Hematopoietic multipotent progenitor cell treated with erythropoietin and hydrocortisone succinate and interleukin-3 and kit ligand, for 8 days (in vitro differentiated cells): ENCODE data around the gene KIF16B.
"Not testable (repeated sequence)": the region's sequence is repeated elsewhere in the genome, so short reads cannot be mapped to it uniquely, and the experiment has no call there.

Source experiments
- DNase-seq: peaks from one replicate; pipeline ENCODE4 v3.0.0-alpha.2; 2015

The KIF16B gene

GRCh38 chr20:16280219-16280618, 293.0 kb downstream of the KIF16B start:
- DNase-seq: no peak

GRCh38 chr20:16279320-16279719, 293.9 kb downstream of the KIF16B start:
- DNase-seq: no peak

GRCh38 chr20:16273812-16274555, 299.3 kb downstream of the KIF16B start:
- DNase-seq: no peak

- no peak for DNase-seq
These were observed 300.4 kb downstream of the KIF16B start for GRCh38 chr20:16272780-16273360.

GRCh38 chr20:16271450-16271849, 301.8 kb downstream of the KIF16B start:
- DNase-seq: no peak

GRCh38 chr20:16270989-16271388, 302.3 kb downstream of the KIF16B start:
- no peak for DNase-seq

GRCh38 chr20:16270314-16270931, 302.8 kb downstream of the KIF16B start:
- DNase-seq: no peak

- no peak for DNase-seq
These were observed 305.7 kb downstream of the KIF16B start for GRCh38 chr20:16267526-16267925.

- no peak for DNase-seq
These were observed 307.9 kb downstream of the KIF16B start for GRCh38 chr20:16265334-16265733.

- DNase-seq: no peak
These were observed 309.7 kb downstream of the KIF16B start for GRCh38 chr20:16263582-16263981.

- DNase-seq: no peak
These were observed 310.7 kb downstream of the KIF16B start for GRCh38 chr20:16262594-16262993.

- peak; percentile 70 for DNase-seq
These were observed 311.4 kb downstream of the KIF16B start for GRCh38 chr20:16261733-16262273.

GRCh38 chr20:16260911-16261310, 312.3 kb downstream of the KIF16B start:
- no peak for DNase-seq

- DNase-seq: not testable (repeated sequence)
These were observed 313.1 kb downstream of the KIF16B start for GRCh38 chr20:16260133-16260532.

- DNase-seq: no peak
These were observed 314.5 kb downstream of the KIF16B start for GRCh38 chr20:16258766-16259165.

GRCh38 chr20:16257813-16258430, 315.3 kb downstream of the KIF16B start:
- no peak for DNase-seq

- no peak for DNase-seq
These were observed 316.2 kb downstream of the KIF16B start for GRCh38 chr20:16257021-16257420.

GRCh38 chr20:16246870-16247269, 326.4 kb downstream of the KIF16B start:
- no peak for DNase-seq

- no peak for DNase-seq
These were observed 327.0 kb downstream of the KIF16B start for GRCh38 chr20:16246291-16246690.

GRCh38 chr20:16245879-16246278, 327.4 kb downstream of the KIF16B start:
- no peak for DNase-seq

- DNase-seq: no peak
These were observed 328.4 kb downstream of the KIF16B start for GRCh38 chr20:16244892-16245291.

- DNase-seq: peak; percentile 75
These were observed 329.8 kb downstream of the KIF16B start for GRCh38 chr20:16243470-16243869.

GRCh38 chr20:16241911-16242310, 331.3 kb downstream of the KIF16B start:
- no peak for DNase-seq

- no peak for DNase-seq
These were observed 332.9 kb downstream of the KIF16B start for GRCh38 chr20:16240355-16240754.
